Nephron progenitor cell (in vitro differentiated cells): ENCODE data around the gene FAM184B.

Source experiments
- DNase-seq: peaks from one replicate; pipeline ENCODE4 v3.0.0; 2021
- H3K27ac Mint-ChIP-seq: 2 replicates; pipeline ENCODE4 v1.8.0; 2021; ENCODE audit warnings: mild to moderate bottlenecking, moderate library complexity, mixed read lengths
- H3K27me3 Mint-ChIP-seq: 2 replicates; pipeline ENCODE4 v1.8.0; 2021; ENCODE audit warnings: mild to moderate bottlenecking, low read depth, mixed read lengths; ENCODE audit not compliant: poor library complexity
- H3K36me3 Mint-ChIP-seq: 2 replicates; pipeline ENCODE4 v1.8.0; 2021; ENCODE audit warnings: low read depth, mixed read lengths
- H3K4me1 Mint-ChIP-seq: 2 replicates; pipeline ENCODE4 v1.8.0; 2021; ENCODE audit warnings: mixed read lengths
- H3K4me3 Mint-ChIP-seq: 2 replicates; pipeline ENCODE4 v1.8.0; 2021; ENCODE audit warnings: mild to moderate bottlenecking, moderate library complexity, mixed read lengths
- H3K9me3 Mint-ChIP-seq: 2 replicates; pipeline ENCODE4 v1.8.0; 2021; ENCODE audit warnings: mild to moderate bottlenecking, moderate library complexity, mixed read lengths
- CTCF ChIP-seq: fragments of 200-600 bp; sonication (generic); IDR thresholded peaks from 2 replicates; pipeline ENCODE4 v1.5.0; 2021; ENCODE audit warnings: antibody characterized with exemption

Gene FAM184B

GRCh38 chr4:17599826-17600225, 181.6 kb downstream of the FAM184B start:
- no peak for TF ChIP-seq CTCF
- DNase-seq = no peak
- no peaks in the 10 kb centered on the region for H3K9me3 Mint-ChIP-seq
- no peaks in the 10 kb centered on the region for H3K4me1 Mint-ChIP-seq
- H3K27ac Mint-ChIP-seq = no peak overlapping the region
- H3K4me3 Mint-ChIP-seq = no peak overlapping the region
- no peaks in the 10 kb centered on the region for H3K27me3 Mint-ChIP-seq
- peaks cover 19% of the 10 kb centered on the region for H3K36me3 Mint-ChIP-seq

- no peaks in the 10 kb centered on the region for H3K4me1 Mint-ChIP-seq
- no peak overlapping the region for H3K27ac Mint-ChIP-seq
- no peaks in the 10 kb centered on the region for H3K9me3 Mint-ChIP-seq
These were observed 183.9 kb downstream of the FAM184B start for GRCh38 chr4:17597517-17597916.

GRCh38 chr4:17595471-17596005, 185.9 kb downstream of the FAM184B start:
- Mint-ChIP-seq H3K27ac (no peak overlapping the region), H3K27me3 (no peaks in the 10 kb centered on the region), H3K4me1 (no peaks in the 10 kb centered on the region), H3K36me3 (peaks cover 40% of the 10 kb centered on the region), H3K9me3 (no peaks in the 10 kb centered on the region), H3K4me3 (no peak overlapping the region)
- no peak for DNase-seq
- no peak for TF ChIP-seq CTCF

More at GRCh38 chr4:17597517-17597916, 183.9 kb downstream of the FAM184B start:
- peaks cover 29% of the 10 kb centered on the region for H3K36me3 Mint-ChIP-seq
- H3K4me3 Mint-ChIP-seq = no peak overlapping the region
- H3K27me3 Mint-ChIP-seq = no peaks in the 10 kb centered on the region
- DNase-seq = no peak
- TF ChIP-seq CTCF = no peak

- DNase-seq = no peak
- H3K4me3 Mint-ChIP-seq = no peak overlapping the region
- H3K27ac Mint-ChIP-seq = no peak overlapping the region
- no peaks in the 10 kb centered on the region for H3K4me1 Mint-ChIP-seq
- H3K9me3 Mint-ChIP-seq = no peaks in the 10 kb centered on the region
- no peaks in the 10 kb centered on the region for H3K27me3 Mint-ChIP-seq
- no peak for TF ChIP-seq CTCF
- H3K36me3 Mint-ChIP-seq = peaks cover 71% of the 10 kb centered on the region
These were observed 192.1 kb downstream of the FAM184B start for GRCh38 chr4:17589355-17589754.

GRCh38 chr4:17587094-17587822, 194.2 kb downstream of the FAM184B start:
- Mint-ChIP-seq H3K4me3 (no peak overlapping the region), H3K36me3 (peaks cover 61% of the 10 kb centered on the region), H3K27ac (peak overlapping the region; percentile 23), H3K9me3 (no peaks in the 10 kb centered on the region), H3K4me1 (no peaks in the 10 kb centered on the region), H3K27me3 (no peaks in the 10 kb centered on the region)
- no peak for DNase-seq
- TF ChIP-seq CTCF = no peak
